Measurements from ENCODE around the gene COL5A3.

Gene COL5A3

DNA sequence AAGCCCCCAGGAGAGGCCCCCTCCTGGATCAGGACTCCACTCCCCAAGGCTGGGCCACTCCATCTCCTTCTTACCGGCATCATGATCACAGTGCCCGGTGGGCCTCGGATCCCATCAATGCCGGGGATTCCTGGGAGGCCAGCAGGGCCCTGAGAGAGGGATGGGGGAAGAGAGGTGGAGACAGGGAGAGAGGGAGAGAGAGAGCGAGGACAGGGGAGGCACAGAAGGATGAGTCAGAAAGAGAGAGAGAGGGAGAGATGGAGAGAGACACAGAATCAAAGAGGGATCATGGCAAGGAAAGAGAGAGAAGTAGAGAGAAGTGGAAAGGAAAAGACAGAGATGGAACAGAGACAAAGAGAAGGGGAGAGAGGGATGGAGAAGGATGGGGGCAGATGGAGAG, 13.8 kb downstream of the COL5A3 start:
- TF ChIP-seq TAF1 (IDR thresholded peaks at IDR 0.05; ENCODE audit: low read depth) = no peak

DNA sequence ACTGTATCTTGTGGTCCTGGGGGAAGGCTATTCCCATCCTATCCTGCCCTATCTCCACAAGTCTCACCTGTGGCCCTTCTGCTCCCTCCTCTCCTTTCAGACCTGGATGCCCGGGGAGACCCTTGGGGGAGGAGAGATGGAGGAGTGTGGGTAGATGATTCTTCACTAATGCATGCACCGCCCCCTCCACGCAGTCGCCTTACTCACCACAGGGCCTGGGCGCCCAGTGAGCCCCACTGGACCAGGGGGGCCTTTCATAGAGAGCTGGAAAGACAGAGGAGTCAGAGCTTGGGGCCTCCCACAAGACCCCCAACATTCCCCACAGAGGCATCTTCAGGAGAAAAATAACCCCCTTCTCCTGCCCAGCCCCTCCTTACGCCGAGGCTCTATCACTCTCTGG, 14.3 kb downstream of the COL5A3 start:
- no peak for TF ChIP-seq TCF12 (IDR thresholded peaks at IDR 0.05; ENCODE audit: low read depth)

DNA sequence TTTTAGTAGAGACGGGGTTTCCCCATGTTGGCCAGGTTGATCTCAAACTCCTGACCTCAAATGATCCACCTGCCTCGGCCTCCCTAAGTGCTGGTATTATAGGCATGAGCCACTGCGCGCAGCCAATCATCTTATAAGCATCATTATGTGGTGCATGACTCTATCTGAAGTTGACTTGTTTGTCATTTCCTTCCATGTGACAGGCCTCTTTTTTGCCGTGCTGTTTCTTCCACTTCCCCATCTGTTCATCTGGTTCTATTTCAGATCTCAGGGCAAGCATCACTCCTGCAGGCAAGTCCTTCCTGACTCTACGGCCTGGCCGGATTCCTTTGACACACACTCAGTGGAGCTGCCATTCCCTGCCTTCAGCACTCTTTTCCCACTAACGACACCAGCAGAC, 15.2 kb downstream of the COL5A3 start:
- TF ChIP-seq TAF1 (IDR thresholded peaks at IDR 0.05; ENCODE audit: low read depth) (no peak), NFIC (IDR thresholded peaks at IDR 0.05) (no peak), YY1 (IDR thresholded peaks at IDR 0.05; ENCODE audit: low read depth) (no peak), RAD21 (IDR thresholded peaks at IDR 0.05; ENCODE audit: low read depth) (no peak), ZBTB7A (IDR thresholded peaks at IDR 0.05; ENCODE audit: low read depth) (no peak), CREB1 (IDR thresholded peaks at IDR 0.05; ENCODE audit: low read depth) (no peak), CEBPB (IDR thresholded peaks at IDR 0.05) (no peak), EGR1 (IDR thresholded peaks at IDR 0.05) (no peak), TCF12 (IDR thresholded peaks at IDR 0.05; ENCODE audit: low read depth) (no peak), FOXM1 (IDR thresholded peaks at IDR 0.05; ENCODE audit: borderline replicate concordance, low read depth) (no peak), TEAD4 (IDR thresholded peaks at IDR 0.05) (no peak), EP300 (IDR thresholded peaks at IDR 0.05; ENCODE audit: borderline replicate concordance) (no peak)
- TF ChIP-seq, protein P1, sequence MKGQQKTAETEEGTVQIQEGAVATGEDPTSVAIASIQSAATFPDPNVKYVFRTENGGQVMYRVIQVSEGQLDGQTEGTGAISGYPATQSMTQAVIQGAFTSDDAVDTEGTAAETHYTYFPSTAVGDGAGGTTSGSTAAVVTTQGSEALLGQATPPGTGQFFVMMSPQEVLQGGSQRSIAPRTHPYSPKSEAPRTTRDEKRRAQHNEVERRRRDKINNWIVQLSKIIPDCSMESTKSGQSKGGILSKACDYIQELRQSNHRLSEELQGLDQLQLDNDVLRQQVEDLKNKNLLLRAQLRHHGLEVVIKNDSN (IDR thresholded peaks at IDR 0.05) = no peak
- TF ChIP-seq, protein P2, sequence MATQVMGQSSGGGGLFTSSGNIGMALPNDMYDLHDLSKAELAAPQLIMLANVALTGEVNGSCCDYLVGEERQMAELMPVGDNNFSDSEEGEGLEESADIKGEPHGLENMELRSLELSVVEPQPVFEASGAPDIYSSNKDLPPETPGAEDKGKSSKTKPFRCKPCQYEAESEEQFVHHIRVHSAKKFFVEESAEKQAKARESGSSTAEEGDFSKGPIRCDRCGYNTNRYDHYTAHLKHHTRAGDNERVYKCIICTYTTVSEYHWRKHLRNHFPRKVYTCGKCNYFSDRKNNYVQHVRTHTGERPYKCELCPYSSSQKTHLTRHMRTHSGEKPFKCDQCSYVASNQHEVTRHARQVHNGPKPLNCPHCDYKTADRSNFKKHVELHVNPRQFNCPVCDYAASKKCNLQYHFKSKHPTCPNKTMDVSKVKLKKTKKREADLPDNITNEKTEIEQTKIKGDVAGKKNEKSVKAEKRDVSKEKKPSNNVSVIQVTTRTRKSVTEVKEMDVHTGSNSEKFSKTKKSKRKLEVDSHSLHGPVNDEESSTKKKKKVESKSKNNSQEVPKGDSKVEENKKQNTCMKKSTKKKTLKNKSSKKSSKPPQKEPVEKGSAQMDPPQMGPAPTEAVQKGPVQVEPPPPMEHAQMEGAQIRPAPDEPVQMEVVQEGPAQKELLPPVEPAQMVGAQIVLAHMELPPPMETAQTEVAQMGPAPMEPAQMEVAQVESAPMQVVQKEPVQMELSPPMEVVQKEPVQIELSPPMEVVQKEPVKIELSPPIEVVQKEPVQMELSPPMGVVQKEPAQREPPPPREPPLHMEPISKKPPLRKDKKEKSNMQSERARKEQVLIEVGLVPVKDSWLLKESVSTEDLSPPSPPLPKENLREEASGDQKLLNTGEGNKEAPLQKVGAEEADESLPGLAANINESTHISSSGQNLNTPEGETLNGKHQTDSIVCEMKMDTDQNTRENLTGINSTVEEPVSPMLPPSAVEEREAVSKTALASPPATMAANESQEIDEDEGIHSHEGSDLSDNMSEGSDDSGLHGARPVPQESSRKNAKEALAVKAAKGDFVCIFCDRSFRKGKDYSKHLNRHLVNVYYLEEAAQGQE (IDR thresholded peaks at IDR 0.05; ENCODE audit: low read depth) = no peak
- TF ChIP-seq, protein P3, sequence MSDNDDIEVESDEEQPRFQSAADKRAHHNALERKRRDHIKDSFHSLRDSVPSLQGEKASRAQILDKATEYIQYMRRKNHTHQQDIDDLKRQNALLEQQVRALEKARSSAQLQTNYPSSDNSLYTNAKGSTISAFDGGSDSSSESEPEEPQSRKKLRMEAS (IDR thresholded peaks at IDR 0.05) = no peak

DNA sequence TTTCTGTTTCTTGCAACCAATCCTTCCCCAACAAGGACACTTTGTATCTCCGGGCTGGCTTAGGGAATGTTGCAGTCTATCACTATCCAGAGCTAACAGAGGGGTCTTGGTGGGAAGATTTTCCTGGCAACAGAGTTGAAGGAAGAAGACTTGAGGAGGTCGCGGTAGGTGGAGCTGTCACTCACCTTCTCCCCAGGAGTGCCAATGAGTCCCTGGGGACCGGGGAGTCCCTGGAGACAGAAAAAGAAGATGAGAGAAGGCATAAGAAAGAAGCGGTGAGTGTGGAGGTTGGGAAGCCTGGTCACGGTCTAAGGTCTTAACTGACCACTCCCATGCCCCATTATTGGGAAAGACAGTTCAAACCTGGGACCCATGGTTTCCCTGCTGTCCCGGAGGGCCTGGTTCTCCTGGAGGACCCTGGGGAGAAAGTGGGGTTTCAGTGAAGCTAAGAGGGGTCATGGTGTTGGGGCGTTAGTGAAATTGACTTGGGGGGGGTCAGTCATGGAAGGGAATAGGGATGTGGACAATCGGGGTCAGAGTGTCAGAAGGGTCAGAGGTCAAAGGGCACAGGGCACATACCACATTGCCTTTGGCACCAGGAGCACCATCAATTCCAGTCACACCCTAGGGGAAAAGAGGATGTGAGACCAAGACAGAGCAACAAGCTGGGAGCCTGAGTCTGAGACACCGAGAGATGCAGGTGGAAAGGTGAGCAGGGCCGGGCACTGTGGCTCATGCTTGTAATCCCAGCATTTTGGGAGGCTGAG, 18.7 kb downstream of the COL5A3 start:
- no peak for TF ChIP-seq NFIC (IDR thresholded peaks at IDR 0.05)
- no peak for TF ChIP-seq CEBPB (IDR thresholded peaks at IDR 0.05)

DNA sequence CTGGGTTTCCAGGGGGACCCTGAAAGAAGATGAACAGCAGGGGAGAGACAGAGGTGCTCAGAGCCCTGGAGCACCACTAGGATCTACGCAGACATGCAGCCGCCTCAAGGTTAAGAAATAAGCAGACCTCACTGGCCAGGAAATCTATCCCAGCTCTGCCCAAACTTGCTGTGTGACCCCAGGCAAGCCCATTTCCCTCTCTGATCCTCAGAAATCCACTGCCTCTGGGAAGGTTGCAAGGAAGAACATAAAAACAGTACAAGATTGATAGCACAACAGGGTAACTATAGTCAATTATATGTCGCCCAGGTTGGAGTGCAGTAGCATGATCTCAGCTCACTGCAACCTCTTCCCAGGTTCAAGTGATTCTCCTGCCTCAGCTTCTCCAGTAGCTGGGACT, 20.8 kb downstream of the COL5A3 start:
- TF ChIP-seq TEAD4 (IDR thresholded peaks at IDR 0.05) (no peak), FOXM1 (IDR thresholded peaks at IDR 0.05; ENCODE audit: borderline replicate concordance, low read depth) (no peak), CEBPB (IDR thresholded peaks at IDR 0.05) (no peak), TAF1 (IDR thresholded peaks at IDR 0.05; ENCODE audit: low read depth) (no peak), TCF12 (IDR thresholded peaks at IDR 0.05; ENCODE audit: low read depth) (no peak), YY1 (IDR thresholded peaks at IDR 0.05; ENCODE audit: low read depth) (no peak), ZBTB7A (IDR thresholded peaks at IDR 0.05; ENCODE audit: low read depth) (no peak), CREB1 (IDR thresholded peaks at IDR 0.05; ENCODE audit: low read depth) (no peak), EP300 (IDR thresholded peaks at IDR 0.05; ENCODE audit: borderline replicate concordance) (no peak), EGR1 (IDR thresholded peaks at IDR 0.05) (no peak), RAD21 (IDR thresholded peaks at IDR 0.05; ENCODE audit: low read depth) (no peak), NFIC (IDR thresholded peaks at IDR 0.05) (no peak)
- TF ChIP-seq, protein P3 (IDR thresholded peaks at IDR 0.05) = no peak
- TF ChIP-seq, protein P2 (IDR thresholded peaks at IDR 0.05; ENCODE audit: low read depth) = no peak
- TF ChIP-seq, protein P1 (IDR thresholded peaks at IDR 0.05) = no peak

DNA sequence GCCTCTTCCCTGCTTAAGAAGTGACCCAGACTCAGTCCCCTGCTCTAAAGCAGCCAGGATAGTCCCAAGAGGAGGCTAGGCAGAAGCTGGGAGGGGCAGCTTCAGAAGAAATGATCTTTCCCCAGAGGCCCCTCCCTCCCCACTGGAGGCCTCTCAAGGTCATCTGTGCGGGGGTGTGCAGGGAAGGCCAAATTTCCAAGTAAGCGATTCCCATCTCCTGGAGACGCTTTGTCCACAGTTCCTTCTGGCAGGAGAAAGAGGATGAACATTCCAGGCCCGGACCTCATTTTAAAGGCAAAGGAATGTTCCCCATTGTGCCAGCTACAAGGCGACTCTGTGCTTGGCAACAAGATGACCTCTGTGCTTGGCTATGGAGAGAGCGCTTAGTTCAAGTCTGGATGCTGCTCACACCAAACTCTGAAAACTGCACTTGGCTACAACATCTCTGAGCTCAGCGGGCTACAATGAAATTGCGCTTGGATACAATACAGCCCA, 23.5 kb downstream of the COL5A3 start:
- TF ChIP-seq EP300 (IDR thresholded peaks at IDR 0.05; ENCODE audit: borderline replicate concordance) (no peak), TAF1 (IDR thresholded peaks at IDR 0.05; ENCODE audit: low read depth) (no peak), TEAD4 (IDR thresholded peaks at IDR 0.05) (no peak), TCF12 (IDR thresholded peaks at IDR 0.05; ENCODE audit: low read depth) (no peak), NFIC (IDR thresholded peaks at IDR 0.05) (no peak), RAD21 (IDR thresholded peaks at IDR 0.05; ENCODE audit: low read depth) (no peak), ZBTB7A (IDR thresholded peaks at IDR 0.05; ENCODE audit: low read depth) (no peak)
- TF ChIP-seq, protein P2 (IDR thresholded peaks at IDR 0.05; ENCODE audit: low read depth) = no peak
- TF ChIP-seq, protein P3 (IDR thresholded peaks at IDR 0.05) = no peak
- TF ChIP-seq, protein P1 (IDR thresholded peaks at IDR 0.05) = no peak

All from Ishikawa (cell line).